HepG2 (cell line): ENCODE data around the gene MTX1. TPM values are rescaled to one million over a fixed set of nuclear protein-coding genes. Genes with fewer than 3 reads are reported as not detected.

Experiments
- ATAC-seq: fragments of 200-7000 bp; cut with Tn5 transposase; 3 replicates; pipeline ENCODE4 v1.9.1; 2020; ENCODE audit warnings: mild to moderate bottlenecking, moderate library complexity
- BruUV-seq: library from RNA; stranded (reverse); fragments of 400-500 nt; replicated peaks from 2 replicates; lab custom pipeline; 2021; lab: Mats Ljungman, UMichigan
- CTCF ChIA-PET: fragments of 300-600 bp; formaldehyde crosslinking; extraction: SDS; loops from one replicate; lab custom pipeline; 2021; ENCODE audit warnings: low total read pairs, inconsistent platforms, low intra/inter-chr PET ratio; lab: Yijun Ruan, JAX
- POLR2A ChIA-PET: fragments of 350-600 bp; sonication (Branson Sonifier 250); formaldehyde crosslinking; loops from one replicate; lab custom pipeline; 2020; ENCODE audit warnings: antibody characterized with exemption, inconsistent platforms; lab: Yijun Ruan, JAX
- DNase-seq: peaks from one replicate; pipeline ENCODE4 v3.0.0-alpha.2; 2015; ENCODE audit warnings: low spot score
- FAIRE-seq: peaks from 3 replicates; lab custom pipeline; 2011; peaks lifted over from hg19 to GRCh38; lab: Jason Lieb, UNC
- H2AFZ ChIP-seq: one replicate; pipeline ENCODE4 v1.6.1; 2011; ENCODE audit warnings: low read length, inconsistent platforms
- H3K27ac ChIP-seq: fragments of 300-600 bp; 3 replicates; pipeline ENCODE4 v1.8.0; 2011; ENCODE audit warnings: mixed run types, mild to moderate bottlenecking, mixed read lengths, low read length, inconsistent platforms; ENCODE audit not compliant: insufficient read depth; ENCODE audit errors: extremely low read length
- H3K27me3 ChIP-seq, 2 experiments: fragments of 200-600 bp in 1 of 2; 2 replicates in 1 of 2; 3 replicates in 1 of 2; pipeline versions ENCODE4 v1.6.0 to v1.8.0; 2011; ENCODE audit warnings: low read length in 2 of 2, mild to moderate bottlenecking in 2 of 2, moderate library complexity in 2 of 2, inconsistent platforms in 1 of 2; ENCODE audit not compliant: insufficient read depth in 2 of 2, control insufficient read depth in 1 of 2
- H3K36me3 ChIP-seq, 2 experiments: fragments of 200-600 bp in 1 of 2; replicated peaks in 1 of 2; 2 replicates in 1 of 2; 3 replicates in 1 of 2; pipeline versions ENCODE4 v1.5.1 to v1.8.0; 2011; ENCODE audit warnings: low read length in 2 of 2, inconsistent platforms in 1 of 2; ENCODE audit not compliant: insufficient read depth in 2 of 2, control insufficient read depth in 1 of 2
- H3K4me1 ChIP-seq: 2 replicates; pipeline ENCODE4 v1.5.1; 2012; ENCODE audit warnings: low read length, inconsistent platforms; ENCODE audit not compliant: insufficient read depth
- H3K4me2 ChIP-seq: 2 replicates; pipeline ENCODE4 v1.6.0; 2011; ENCODE audit warnings: low read depth, low read length, inconsistent platforms
- H3K4me3 ChIP-seq, 3 experiments: fragments of 200-600 bp in 1 of 3; sonication (generic), shearing (Covaris generic) in 1 of 3; replicated peaks in 1 of 3; 2 replicates each; pipeline ENCODE4 v1.5.1; 2011 to 2016; ENCODE audit warnings: low read length in 3 of 3, inconsistent platforms in 2 of 3, low read depth in 2 of 3, mild to moderate bottlenecking in 2 of 3, control low read depth in 1 of 3, mixed read lengths in 1 of 3; ENCODE audit not compliant: insufficient read depth in 1 of 3
- H3K79me2 ChIP-seq: one replicate; pipeline ENCODE4 v1.6.1; 2011; ENCODE audit warnings: low read length, inconsistent platforms; ENCODE audit not compliant: insufficient read depth
- H3K9ac ChIP-seq: 2 replicates; pipeline ENCODE4 v1.6.0; 2011; ENCODE audit warnings: mild to moderate bottlenecking, low read depth, low read length, inconsistent platforms; ENCODE audit not compliant: insufficient read depth
- H3K9me3 ChIP-seq: 2 replicates; pipeline ENCODE4 v1.5.1; 2012; ENCODE audit warnings: mild to moderate bottlenecking, low read length
- H4K20me1 ChIP-seq: 2 replicates; pipeline ENCODE4 v1.6.0; 2011; ENCODE audit warnings: inconsistent platforms, mild to moderate bottlenecking, low read length, moderate library complexity; ENCODE audit not compliant: insufficient read depth
- ASH2L ChIP-seq: fragments of 300-600, 200-600 bp; sonication (generic); IDR thresholded peaks from 2 replicates; pipeline ENCODE4 v1.7.0; 2017; ENCODE audit warnings: low read depth, mild to moderate bottlenecking, moderate library complexity, mixed read lengths, low read length; ENCODE audit not compliant: insufficient read length
- ATF7-NPFF ChIP-seq: sonication (generic); formaldehyde crosslinking; IDR thresholded peaks from 2 replicates; pipeline ENCODE4 v1.8.1; 2023; ENCODE audit warnings: mild to moderate bottlenecking, low read depth, missing genetic modification reagents, moderate library complexity
- CEBPG ChIP-seq: IDR thresholded peaks from 2 replicates; pipeline ENCODE4 v1.6.1; 2016
- TCF7L2 ChIP-seq: IDR thresholded peaks from 2 replicates; pipeline ENCODE4 v1.6.1; 2011; ENCODE audit warnings: mild to moderate bottlenecking, low read depth, low read length, moderate library complexity
- YEATS4 ChIP-seq: sonication (generic); formaldehyde crosslinking; IDR thresholded peaks from 2 replicates; pipeline ENCODE4 v1.4.0; 2020; ENCODE audit warnings: missing genetic modification reagents, borderline replicate concordance
- ZNF569 ChIP-seq: sonication (generic); formaldehyde crosslinking; IDR thresholded peaks from 2 replicates; pipeline ENCODE4 v1.5.0; 2020; ENCODE audit warnings: mild to moderate bottlenecking, missing genetic modification reagents, moderate library complexity, borderline replicate concordance
- WGBS: methylation state at CpG from one replicate; pipeline ENCODE4 v1.1.6; 2017; ENCODE audit warnings: low lambda C conversion rate; 5-methylcytosine and 5-hydroxymethylcytosine counted together
- in situ Hi-C: cut with HindIII; loops from 2 replicates; pipeline ENCODE4 v1.10.0; 2017; ENCODE audit warnings: low pct_unique_long_range_greater_than_20kb; ENCODE audit not compliant: extremely low pct_ligation_motif_present
- intact Hi-C: fragments of 100-400 bp; cut with micrococcal nuclease; formaldehyde crosslinking; loops from one replicate; pipeline ENCODE4 v1.10.0; 2022; ENCODE audit not compliant: unreplicated experiment
- polyA plus RNA-seq, 8 experiments: library from polyadenylated mRNA; depleted of rRNA in 3 of 8; stranded (reverse) in 7 of 8; unstranded in 1 of 8; fragments of >200 nt; fragmentation: Illumina TruSeq in 4 of 8; extraction: Trizol in 4 of 8; gene quantifications; 2 replicates each; pipeline versions ENCODE4 v1.2.1 to v1.2.3, GENCODE V29; 2011 to 2016; ENCODE audit warnings: low read depth in 4 of 8, missing spikeins in 1 of 8, mixed read lengths in 1 of 8; ENCODE audit not compliant: insufficient read depth in 1 of 8
- total RNA-seq, 5 experiments: library from RNA; depleted of rRNA; stranded (reverse); fragments of >200 nt; fragmentation: Illumina TruSeq; extraction: Trizol; gene quantifications; 2 replicates each; pipeline ENCODE4 v1.2.3, GENCODE V29; 2016; ENCODE audit warnings: low read depth in 1 of 5
- TF ChIP-seq, protein P1 (sequence below): conservative IDR thresholded peaks from 2 replicates; pipeline ENCODE4 v1.6.1; 2018; ENCODE audit warnings: missing genetic modification reagents
- TF ChIP-seq, protein P2 (sequence below): sonication (generic); formaldehyde crosslinking; IDR thresholded peaks from 2 replicates; pipeline ENCODE4 v1.9.0; 2021; ENCODE audit warnings: missing genetic modification reagents, mild to moderate bottlenecking, borderline replicate concordance

Gene MTX1
- total and polyA plus RNA-seq, 2 of the 13 experiments (the other 11 are each of a cell fraction or from before 2014, with no cell fraction given), result 64.5 to 72.6 TPM

DNA sequence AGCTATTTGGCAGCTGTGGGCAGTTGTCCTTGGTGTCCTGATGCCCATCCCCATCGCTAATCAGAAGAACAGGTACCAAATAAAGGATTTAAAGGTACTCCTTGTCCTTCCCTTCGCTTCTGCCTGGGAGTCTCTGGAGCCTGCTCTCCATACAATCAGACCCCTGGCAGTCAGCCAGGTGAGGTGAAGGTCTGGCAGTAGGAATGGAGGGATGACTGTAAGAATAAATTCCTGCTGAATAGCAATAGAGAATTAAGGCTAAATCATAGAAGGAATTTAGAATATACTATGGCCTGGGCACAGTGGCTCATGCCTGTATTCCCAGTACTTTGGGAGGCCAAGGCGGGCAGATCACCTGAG is 10.0 kb upstream of the MTX1 start:
- Histone ChIP-seq H3K79me2 (no peaks in the 10 kb centered on the region), H3K4me3 (no peak overlapping the region), H3K4me1 (peaks cover 21% of the 10 kb centered on the region), H3K4me2 (no peak overlapping the region), H3K9me3 (no peaks in the 10 kb centered on the region), H2AFZ (no peak overlapping the region), H3K27ac (no peak overlapping the region), H3K27me3 (peaks cover 0 to 57% of the 10 kb centered on the region in 2 experiments; a peak in 4 of 5 replicates), H4K20me1 (no peaks in the 10 kb centered on the region), H3K9ac (no peak overlapping the region), H3K36me3 (no peaks in the 10 kb centered on the region)
- ChIA-PET CTCF (no interaction called here), POLR2A (no interaction called here)
- FAIRE-seq (no peak), ATAC-seq (no peak), DNase-seq (no peak)
- in situ Hi-C loops (no loop called here), intact Hi-C loops (no loop called here)
- 66% methylated on average over 3 of the region's 3 CpGs for WGBS
- TF ChIP-seq, protein P1, sequence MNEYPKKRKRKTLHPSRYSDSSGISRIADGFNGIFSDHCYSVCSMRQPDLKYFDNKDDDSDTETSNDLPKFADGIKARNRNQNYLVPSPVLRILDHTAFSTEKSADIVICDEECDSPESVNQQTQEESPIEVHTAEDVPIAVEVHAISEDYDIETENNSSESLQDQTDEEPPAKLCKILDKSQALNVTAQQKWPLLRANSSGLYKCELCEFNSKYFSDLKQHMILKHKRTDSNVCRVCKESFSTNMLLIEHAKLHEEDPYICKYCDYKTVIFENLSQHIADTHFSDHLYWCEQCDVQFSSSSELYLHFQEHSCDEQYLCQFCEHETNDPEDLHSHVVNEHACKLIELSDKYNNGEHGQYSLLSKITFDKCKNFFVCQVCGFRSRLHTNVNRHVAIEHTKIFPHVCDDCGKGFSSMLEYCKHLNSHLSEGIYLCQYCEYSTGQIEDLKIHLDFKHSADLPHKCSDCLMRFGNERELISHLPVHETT, result no peak
- TF ChIP-seq TCF7L2 (no peak), ASH2L (no peak), CEBPG (CRISPR knock-in tag) (no peak), ATF7-NPFF (CRISPR knock-in tag) (no peak), ZNF569 (CRISPR knock-in tag) (no peak), YEATS4 (CRISPR knock-in tag) (no peak)
- TF ChIP-seq, protein P2, sequence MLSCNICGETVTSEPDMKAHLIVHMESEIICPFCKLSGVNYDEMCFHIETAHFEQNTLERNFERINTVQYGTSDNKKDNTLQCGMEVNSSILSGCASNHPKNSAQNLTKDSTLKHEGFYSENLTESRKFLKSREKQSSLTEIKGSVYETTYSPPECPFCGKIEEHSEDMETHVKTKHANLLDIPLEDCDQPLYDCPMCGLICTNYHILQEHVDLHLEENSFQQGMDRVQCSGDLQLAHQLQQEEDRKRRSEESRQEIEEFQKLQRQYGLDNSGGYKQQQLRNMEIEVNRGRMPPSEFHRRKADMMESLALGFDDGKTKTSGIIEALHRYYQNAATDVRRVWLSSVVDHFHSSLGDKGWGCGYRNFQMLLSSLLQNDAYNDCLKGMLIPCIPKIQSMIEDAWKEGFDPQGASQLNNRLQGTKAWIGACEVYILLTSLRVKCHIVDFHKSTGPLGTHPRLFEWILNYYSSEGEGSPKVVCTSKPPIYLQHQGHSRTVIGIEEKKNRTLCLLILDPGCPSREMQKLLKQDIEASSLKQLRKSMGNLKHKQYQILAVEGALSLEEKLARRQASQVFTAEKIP (CRISPR knock-in tag), result no peak
- no TSS peak for BruUV-seq
